ENCODE data around the gene RAB18. TPM values are rescaled to one million over a fixed set of nuclear protein-coding genes. Genes with fewer than 3 reads are reported as not detected.

The RAB18 gene
- total RNA-seq, 2 donors from 2014 or later, result 35.5 to 51.2 TPM

- Histone ChIP-seq H3K27ac (no peak overlapping the region), H3K9me3 (no peaks in the 10 kb centered on the region)
Measured at GRCh38 chr10:27514243-27514642, 10.1 kb downstream of the RAB18 start.

GRCh38 chr10:27518261-27518660 is 14.2 kb downstream of the RAB18 start:
- Histone ChIP-seq H3K27ac (no peak overlapping the region), H3K36me3 (peaks cover 4% of the 10 kb centered on the region), H3K4me1 (ENCODE audit: control insufficient read depth in 1 of 2, low read depth in 2 of 2) (peaks cover 5 to 14% of the 10 kb centered on the region in 2 donors), H3K27me3 (replicated peaks; ENCODE audit: insufficient read depth) (no peaks in the 10 kb centered on the region), H3K9me3 (no peaks in the 10 kb centered on the region), H3K4me3 (no peak overlapping the region)
- ATAC-seq (ENCODE audit: insufficient number of reproducible peaks, low FRiP score, low read depth) (no peak), DNase-seq (ENCODE audit: low spot score) (no peak)
- no peak for TF ChIP-seq CTCF (IDR thresholded peaks at IDR 0.05)

More at GRCh38 chr10:27514243-27514642, 10.1 kb downstream of the RAB18 start:
- peaks cover 4% of the 10 kb centered on the region for H3K36me3 ChIP-seq
- no peak overlapping the region for H3K4me3 ChIP-seq
- H3K27me3 ChIP-seq (replicated peaks; ENCODE audit: insufficient read depth), result no peaks in the 10 kb centered on the region
- ATAC-seq (ENCODE audit: insufficient number of reproducible peaks, low FRiP score, low read depth) (no peak), DNase-seq (ENCODE audit: low spot score) (no peak)
- no peak for TF ChIP-seq CTCF (IDR thresholded peaks at IDR 0.05)
- H3K4me1 ChIP-seq (ENCODE audit: control insufficient read depth in 1 of 2, low read depth in 2 of 2), result peaks cover 2 to 14% of the 10 kb centered on the region in 2 donors

- ATAC-seq (ENCODE audit: insufficient number of reproducible peaks, low FRiP score, low read depth) (no peak), DNase-seq (ENCODE audit: low spot score) (no peak)
- Histone ChIP-seq H3K27ac (no peak overlapping the region), H3K36me3 (no peaks in the 10 kb centered on the region), H3K4me3 (no peak overlapping the region), H3K4me1 (ENCODE audit: control insufficient read depth in 1 of 2, low read depth in 2 of 2) (peaks cover 33 to 34% of the 10 kb centered on the region in 2 donors), H3K9me3 (no peaks in the 10 kb centered on the region), H3K27me3 (replicated peaks; ENCODE audit: insufficient read depth) (no peaks in the 10 kb centered on the region)
- no peak for TF ChIP-seq CTCF (IDR thresholded peaks at IDR 0.05)
Measured at GRCh38 chr10:27525819-27526218, 21.7 kb downstream of the RAB18 start.

- ATAC-seq (ENCODE audit: insufficient number of reproducible peaks, low FRiP score, low read depth), result no peak
Measured at GRCh38 chr10:27526242-27526641, 22.1 kb downstream of the RAB18 start.

GRCh38 chr10:27527666-27528295 is 23.7 kb downstream of the RAB18 start:
- no peak for DNase-seq (ENCODE audit: low spot score)
- no peak for TF ChIP-seq CTCF (IDR thresholded peaks at IDR 0.05)
- Histone ChIP-seq H3K27ac (no peak overlapping the region), H3K9me3 (no peaks in the 10 kb centered on the region), H3K27me3 (replicated peaks; ENCODE audit: insufficient read depth) (no peaks in the 10 kb centered on the region), H3K36me3 (no peaks in the 10 kb centered on the region), H3K4me3 (no peak overlapping the region), H3K4me1 (ENCODE audit: control insufficient read depth in 1 of 2, low read depth in 2 of 2) (peaks cover 25 to 44% of the 10 kb centered on the region in 2 donors)
- ATAC-seq (ENCODE audit: insufficient number of reproducible peaks, low FRiP score, low read depth), result no peak

More at GRCh38 chr10:27526242-27526641, 22.1 kb downstream of the RAB18 start:
- Histone ChIP-seq H3K27ac (no peak overlapping the region), H3K4me1 (ENCODE audit: control insufficient read depth in 1 of 2, low read depth in 2 of 2) (peaks cover 33 to 34% of the 10 kb centered on the region in 2 donors), H3K36me3 (no peaks in the 10 kb centered on the region), H3K4me3 (no peak overlapping the region), H3K27me3 (replicated peaks; ENCODE audit: insufficient read depth) (no peaks in the 10 kb centered on the region), H3K9me3 (no peaks in the 10 kb centered on the region)
- DNase-seq (ENCODE audit: low spot score), result no peak
- no peak for TF ChIP-seq CTCF (IDR thresholded peaks at IDR 0.05)
